GM21390 (cell line): ENCODE measurements around the gene CADM2.
"Not testable (repeated sequence)": the region's sequence is repeated elsewhere in the genome, so short reads cannot be mapped to it uniquely, and the experiment has no call there.

ENCODE experiments used
- ATAC-seq: cut with Tn5 transposase; IDR thresholded peaks from one replicate; pipeline ENCODE4 v1.9.1; 2021; ENCODE audit not compliant: unreplicated experiment

Gene CADM2

DNA sequence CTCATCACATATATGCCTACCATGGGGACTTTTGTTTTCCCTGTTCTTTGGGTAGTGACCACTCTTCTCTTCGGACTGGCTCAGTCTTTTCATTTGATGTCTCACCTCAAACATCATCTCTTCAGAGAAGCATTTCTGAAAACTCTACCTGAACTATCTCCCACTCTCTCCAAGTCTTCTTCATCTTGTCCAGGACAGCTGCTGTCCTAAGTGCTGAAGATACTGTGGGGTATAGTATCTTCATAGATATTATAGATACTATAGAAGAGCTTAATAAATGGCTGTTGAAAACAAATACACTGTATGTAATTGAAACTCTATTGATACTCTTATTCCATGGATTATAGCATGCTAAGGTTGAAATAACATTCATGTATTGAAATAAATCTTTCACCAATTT lies 672.3 kb downstream of the CADM2 start:
- no peak for ATAC-seq

DNA sequence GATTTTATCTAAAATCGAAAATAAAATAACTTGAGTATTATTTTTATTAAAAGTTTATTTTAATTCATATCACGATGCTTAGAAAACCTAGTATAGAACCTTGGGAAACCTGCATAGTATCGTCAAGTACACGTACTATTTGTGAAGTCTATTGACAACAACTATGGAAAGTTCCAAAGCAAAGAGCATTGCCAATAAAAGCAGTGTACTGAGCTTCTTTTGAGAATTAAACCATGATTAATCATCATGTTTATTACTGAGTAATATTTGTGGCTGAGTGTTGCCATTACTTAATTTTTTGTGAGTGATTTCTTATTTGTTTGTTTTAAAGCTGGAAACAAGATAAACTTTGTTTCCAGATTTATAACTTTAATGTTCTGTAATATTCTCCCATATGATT lies 674.1 kb downstream of the CADM2 start:
- ATAC-seq = no peak

DNA sequence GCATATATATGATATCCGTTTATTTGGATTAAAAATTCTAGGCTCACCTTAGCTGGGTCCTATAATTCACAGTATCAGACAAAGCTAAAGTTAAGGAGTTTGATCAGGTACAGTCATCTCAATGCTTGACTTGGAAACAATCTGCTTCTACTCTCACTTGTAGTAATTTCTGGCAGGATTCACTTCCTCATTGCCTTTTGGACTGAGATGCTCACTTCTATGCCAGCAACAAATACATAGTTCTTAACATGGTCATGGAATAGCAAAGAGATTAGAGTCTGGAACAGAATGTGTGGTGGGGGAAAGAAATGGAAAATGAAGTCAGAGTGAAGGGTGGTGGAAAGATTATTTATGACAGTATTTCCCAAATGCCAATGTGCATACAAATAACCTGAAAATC lies 693.6 kb downstream of the CADM2 start:
- no peak for ATAC-seq

DNA sequence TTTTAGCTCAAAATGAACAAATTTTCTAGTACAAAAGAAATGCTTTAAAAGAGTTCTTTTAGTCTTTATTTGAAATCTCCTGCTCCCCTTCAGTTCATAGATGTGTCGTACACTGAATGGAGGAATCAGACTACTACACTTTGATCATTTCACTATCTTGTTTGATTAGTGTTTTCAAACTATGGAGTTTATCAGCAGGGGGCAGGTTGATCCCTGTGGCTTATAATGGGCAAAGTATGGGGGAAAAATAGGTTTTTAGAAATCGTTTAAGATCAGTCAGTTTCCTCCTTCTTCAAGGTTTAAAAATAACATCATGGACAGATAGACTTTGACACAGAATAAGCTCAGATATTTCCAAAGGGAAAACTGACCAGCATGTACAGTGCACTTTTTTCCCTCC lies 701.7 kb downstream of the CADM2 start:
- no peak for ATAC-seq

DNA sequence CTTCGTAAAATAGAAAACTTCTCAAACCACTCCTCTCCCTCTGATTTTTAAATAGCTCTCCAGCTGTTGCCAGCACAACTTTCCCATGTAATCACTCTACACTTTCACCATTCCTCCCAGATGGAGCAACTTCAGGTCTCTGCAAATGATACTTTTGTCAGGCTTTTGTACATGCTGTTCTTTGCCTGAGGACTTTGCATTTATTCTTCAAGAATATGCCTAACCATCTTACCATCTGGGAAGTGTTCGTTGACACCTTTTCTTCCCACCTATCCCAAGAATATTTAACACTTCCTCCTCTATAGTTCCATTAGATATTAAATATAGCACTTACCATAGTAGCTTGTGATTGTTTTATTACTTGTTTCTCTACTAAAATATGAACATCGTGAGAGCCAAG lies 703.7 kb downstream of the CADM2 start:
- ATAC-seq = no peak

DNA sequence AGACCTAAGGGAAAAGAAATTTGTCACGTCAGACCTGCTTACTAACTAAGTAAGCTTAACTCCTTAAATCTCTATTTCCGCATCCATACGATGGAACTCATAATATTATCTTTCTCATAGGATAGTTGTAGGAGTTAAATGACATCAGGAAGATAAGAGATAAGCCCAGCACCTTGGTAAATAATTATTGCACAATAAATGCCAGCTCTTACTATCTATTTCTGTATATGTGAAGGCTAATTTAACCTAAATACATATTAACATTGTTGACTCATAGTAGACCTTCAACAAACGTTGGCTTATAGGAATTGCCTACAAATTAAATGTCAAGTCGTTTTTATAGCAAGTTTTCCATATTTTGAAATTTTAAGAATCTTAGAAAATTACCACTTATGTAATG lies 709.0 kb downstream of the CADM2 start:
- no peak for ATAC-seq

DNA sequence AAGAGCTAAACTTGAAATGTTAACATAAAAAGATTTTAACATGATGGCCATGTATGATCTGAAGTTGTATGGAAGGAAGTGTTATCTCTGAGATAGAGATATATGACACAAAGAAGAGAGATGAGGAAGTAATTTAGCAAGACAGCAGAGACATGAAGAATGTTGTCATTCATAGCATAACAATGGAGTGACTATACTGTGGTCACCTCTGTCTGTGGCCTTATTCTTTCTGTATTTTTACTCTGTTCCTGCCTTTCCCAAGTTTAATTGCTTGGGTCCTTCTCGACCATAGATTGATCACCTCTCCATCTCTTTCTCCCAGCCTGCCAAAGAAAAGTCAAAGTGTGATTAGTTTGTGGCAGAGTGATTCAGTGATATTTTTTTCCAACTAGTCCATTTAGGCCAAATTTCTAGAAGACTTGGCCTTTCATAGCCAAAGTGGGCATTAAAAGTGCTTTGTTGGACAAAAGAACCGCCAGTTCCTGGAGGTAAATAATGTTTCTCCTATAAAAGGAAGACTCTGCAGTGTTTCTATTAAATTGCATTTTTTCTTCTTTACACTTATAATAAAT lies 711.9 kb downstream of the CADM2 start:
- ATAC-seq = no peak

DNA sequence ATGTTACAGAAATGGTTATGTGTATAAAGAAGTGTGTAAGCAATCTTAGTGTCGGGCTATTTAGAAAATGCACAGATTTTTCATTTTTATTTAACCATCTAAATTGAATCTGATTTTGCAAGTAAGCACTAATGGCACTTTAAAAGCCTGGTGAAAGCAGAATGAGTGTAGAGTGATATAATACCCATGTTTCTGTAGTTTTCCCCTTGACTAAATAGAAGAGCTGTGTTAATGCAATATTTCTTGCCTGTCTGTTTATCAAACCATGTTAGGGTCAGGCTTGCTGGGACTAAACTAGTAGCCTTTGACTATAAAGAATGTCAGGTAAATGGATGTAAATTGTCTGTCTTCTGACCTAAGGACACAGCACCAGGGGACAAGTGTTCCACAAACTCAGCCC lies 714.0 kb downstream of the CADM2 start:
- no peak for ATAC-seq

DNA sequence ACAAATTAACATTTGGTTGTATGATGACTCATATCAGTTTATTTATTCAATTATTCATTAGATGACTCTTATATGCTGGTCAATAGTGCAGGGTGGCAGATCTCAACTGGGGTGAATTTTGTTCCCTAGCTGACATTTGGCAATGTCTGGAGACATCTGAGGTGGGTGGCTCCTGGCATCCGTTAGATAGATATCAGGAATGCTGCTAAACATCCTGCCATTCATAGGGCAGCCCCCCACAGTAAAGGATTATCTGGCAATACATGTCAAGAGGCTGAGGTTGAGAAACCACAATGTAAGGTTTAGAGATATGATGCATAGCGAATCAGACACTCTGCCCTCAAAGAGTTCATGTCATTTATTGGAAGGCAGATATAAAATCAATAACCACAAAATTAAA lies 719.9 kb downstream of the CADM2 start:
- ATAC-seq = no peak

DNA sequence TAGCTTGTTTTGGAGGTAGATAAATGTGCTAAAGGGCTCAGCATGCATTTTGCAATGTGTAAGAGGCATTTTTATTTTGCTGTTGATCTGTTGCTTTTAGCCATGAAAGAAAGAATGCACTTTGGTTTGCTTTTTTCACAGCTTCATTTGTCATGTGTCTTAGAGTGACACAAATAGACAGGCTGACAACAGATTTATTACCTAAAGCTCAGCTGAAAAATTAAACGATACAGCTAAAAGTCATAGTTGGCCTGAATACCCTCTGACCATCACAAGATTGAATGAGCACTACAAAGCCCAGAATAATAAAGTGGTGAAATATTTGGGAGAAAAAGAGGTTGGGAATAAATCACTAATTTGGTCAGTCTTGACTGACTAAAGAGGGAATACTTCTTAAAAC lies 723.1 kb downstream of the CADM2 start:
- no peak for ATAC-seq

DNA sequence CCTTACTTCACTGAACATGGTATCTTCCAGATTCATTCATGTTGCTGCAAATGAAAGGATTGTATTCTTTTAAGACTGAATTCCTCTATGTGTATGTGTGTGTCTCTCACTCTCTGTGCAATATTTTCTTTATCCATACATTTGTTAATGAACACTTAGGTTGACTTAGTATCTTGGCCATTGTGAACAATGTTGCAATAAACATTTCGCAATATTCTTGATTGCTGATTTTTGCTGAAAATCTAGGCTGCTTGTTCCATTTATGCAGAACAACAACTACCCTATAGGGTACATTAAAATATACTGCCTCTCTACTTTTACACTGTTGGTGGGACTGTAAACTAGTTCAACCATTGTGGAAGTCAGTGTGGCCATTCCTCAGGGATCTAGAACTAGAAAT lies 732.4 kb downstream of the CADM2 start:
- no peak for ATAC-seq

DNA sequence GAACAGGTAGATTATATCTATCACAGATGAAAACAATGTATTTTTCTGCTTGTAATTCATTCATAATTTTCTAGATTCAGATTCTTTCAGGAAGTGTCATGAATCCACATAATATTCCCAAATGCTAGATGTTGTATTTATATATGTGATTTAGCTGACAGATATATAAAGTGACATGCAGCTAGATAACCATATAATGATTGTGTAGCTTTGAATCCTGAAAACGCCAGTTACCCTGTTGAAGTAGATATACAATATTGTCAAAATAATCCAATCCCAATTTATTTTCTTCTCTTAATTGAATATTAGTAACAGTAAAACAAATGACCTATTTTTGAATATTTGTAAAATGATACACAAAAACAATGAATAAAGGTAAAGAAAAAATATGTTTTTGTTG lies 738.4 kb downstream of the CADM2 start:
- ATAC-seq = no peak

DNA sequence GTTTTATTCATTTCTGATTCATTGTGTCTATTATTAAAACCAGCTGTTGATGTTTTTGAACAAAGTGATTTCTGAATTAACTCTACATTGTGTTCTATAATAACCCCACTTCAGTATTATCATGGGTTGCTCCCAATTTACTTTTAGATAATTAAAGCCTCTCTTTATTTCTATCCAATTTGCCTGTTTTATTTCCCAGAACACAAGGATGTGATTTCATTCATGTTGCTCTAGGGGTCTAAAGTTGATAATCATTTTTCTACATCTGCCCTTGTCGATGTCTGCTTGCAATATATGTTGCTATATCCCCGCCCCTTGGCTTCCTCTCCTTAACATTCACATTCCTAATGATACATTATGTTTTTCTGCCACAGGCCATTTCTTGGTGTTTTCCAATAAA lies 747.3 kb downstream of the CADM2 start:
- no peak for ATAC-seq

DNA sequence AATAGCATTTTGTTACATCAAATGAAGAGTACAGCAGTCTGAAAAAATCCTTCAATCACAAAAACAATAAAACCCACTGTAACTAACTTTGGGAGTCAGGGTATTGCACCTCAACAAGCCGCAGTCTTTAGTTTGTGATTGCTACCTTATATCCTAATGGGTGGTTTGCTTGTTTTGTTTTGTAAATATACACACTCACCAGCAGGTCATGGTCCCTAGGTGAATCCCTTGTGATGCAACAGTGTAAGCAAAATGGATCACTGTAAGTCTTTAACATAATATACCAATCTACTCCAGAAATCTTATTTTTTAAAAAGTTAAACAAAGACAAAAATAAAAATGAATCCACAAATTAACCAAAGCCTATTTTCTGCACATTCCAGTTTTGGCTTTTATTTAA lies 749.5 kb downstream of the CADM2 start:
- not testable (repeated sequence) for ATAC-seq

DNA sequence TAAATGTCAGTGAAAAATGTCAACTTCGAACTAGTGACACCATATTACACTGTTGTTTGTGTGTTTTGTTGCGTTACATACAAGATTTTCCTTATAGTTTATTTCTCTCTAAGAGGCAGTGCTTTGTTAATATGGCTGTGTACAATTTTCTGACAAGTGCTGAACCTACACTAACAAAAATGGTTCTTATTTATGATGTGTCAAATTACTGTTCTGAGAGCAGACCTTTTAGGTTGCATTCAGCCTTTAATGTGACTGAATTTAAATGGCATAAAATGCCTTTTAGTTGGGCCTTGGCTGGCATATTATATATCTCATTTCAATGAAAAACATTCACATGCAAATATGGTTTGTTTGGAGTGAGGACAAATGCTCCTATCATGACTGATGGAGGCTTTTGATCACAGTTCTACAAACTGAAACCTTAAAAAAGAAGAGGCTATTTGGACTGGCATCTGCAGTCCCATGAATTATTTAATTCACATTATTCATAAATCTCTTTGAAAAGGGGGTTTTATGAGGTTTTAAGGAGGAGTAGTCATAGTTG lies 750.6 kb downstream of the CADM2 start:
- no peak for ATAC-seq

DNA sequence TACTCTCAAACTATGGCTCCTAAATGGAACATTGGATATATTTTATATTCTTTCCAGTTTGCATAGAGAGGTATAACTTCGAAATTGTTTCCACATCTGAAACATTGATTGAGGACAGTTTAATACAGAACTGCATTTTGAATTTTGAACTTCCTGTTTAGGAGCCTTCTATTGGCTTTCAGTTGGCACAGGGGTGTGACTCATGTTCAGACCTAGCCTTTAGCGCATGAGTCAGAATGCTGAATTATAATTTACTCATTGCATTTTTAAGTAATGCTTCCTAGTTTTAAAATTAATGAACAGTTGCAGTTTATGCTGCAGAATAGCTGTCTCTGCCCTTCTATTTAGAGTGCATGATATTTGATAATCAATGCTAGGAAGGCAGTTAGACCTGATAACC lies 751.7 kb downstream of the CADM2 start:
- ATAC-seq = no peak

DNA sequence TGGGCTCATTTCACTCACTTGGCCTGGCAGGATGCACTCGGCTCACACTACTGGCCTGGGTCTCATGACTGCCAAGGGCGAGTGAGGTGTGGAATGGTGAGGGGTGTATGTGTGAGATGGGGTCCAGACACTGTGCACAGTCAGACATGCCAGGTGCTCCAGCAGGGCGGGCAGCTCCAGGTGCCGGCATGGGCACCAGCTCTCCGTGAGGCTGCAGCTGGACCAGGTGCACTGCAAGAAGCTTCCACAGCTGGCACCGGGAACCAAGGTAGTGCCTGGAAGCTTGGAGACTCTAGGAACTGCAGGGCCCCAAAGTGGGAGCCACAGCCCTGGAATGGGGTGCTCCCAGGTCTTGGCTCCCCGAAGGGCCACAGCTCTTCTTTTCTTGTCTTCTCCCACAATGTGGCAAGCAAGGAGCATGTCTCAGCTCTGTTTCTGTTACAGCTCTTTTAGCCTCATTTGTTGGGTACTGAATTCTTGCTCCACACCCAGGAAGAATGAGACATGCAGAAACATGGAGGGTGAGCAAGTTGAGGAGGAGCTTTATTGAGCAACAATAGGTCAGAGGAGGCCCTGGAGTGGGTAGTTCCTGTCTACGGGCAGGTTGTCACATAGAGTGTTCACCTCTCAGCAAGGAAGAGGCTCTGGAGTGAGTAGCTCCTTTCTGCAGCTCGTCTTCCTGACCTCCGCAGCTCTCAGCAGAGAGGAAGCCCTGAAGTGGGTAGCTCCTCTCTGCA lies 762.8 kb downstream of the CADM2 start:
- no peak for ATAC-seq

DNA sequence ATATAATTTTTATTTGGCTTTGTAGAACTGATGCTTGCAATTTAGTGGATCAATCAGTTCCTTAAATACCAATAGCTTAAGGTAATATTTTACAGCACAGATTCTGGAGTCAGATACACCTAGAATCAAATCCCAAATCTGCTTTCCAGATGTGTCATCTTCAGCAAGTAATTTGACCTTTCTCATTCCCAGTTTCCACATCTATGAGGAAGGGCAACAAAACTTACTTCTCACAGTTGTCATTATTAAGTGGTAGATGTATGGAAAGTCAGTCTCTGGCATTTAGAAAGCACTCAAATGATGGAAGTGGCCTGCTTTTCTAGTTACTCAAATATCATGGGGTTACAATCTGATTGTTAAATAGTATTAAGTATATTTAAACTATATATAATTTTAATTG lies 767.0 kb downstream of the CADM2 start:
- no peak for ATAC-seq

DNA sequence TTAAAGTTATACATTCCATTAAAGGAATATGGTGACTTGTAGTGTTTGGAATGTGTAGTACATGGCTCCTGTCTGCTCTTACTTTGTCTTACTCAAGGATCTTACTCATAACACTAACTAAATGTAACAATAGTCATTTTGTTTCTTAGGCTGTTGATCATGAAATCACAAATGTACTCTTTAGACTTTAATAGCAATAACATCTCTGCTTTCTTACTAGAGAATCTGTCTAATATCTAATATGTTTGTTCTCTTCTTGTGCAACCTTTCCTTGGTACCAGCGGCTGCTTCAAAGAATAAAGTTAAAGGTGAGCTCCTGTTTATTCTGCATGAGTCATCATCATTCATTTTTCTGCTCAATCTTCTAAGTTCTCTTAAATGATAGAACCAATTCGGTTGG lies 767.5 kb downstream of the CADM2 start:
- ATAC-seq = no peak

DNA sequence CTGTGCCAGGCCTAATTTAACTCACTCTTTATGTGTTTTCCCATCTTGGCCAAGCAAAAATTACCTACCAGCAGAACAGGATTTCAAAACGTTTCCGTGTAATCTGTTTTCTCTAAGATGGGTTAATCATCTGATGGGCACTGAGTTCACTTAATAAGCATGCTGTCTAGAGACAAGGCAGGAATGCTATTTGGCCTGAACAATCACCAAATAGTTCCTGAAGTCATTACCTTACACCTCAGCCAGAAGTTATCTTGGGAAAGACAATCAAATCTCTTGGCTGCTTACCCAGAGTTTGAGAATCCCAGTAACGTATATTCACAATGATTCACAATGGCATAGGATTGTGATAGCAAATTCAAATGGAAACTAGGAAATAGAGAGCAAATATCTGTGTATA lies 779.1 kb downstream of the CADM2 start:
- no peak for ATAC-seq

DNA sequence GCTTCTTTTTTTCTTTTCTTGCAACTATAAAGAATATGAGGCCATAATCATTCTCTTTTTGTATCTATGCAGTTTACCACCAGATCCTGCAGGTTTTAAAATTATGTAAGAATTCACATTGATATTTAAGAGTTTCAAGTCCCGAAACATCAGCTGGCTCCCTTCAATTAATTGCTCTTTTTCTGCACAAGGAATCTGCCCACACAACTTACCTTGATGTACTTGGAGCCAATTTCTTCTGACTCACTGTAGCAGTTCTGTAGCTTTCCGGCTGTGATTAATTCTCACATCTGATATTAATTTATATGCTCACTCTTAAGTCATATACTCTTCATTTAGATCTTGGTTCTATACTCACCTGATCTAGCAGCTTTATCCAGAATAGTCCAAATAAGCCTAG lies 781.8 kb downstream of the CADM2 start:
- no peak for ATAC-seq

DNA sequence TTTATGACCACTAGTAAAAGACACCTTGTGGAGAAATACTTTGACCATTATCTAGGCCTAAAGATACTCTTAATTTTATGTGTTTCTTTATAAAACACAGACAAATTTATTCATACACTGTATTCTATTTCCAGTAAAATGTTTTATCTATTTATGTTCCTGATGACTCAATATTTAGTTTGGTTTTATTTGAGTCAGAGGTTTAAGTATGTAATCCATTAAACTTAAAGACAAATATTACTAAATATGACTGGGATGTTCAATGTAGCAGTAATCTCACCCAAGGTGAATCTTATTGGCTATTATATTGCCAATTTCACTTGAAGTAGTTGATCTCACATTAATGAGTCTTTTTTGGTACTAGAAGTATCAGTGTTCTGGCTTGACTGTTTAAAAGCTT lies 799.7 kb downstream of the CADM2 start:
- ATAC-seq = no peak

DNA sequence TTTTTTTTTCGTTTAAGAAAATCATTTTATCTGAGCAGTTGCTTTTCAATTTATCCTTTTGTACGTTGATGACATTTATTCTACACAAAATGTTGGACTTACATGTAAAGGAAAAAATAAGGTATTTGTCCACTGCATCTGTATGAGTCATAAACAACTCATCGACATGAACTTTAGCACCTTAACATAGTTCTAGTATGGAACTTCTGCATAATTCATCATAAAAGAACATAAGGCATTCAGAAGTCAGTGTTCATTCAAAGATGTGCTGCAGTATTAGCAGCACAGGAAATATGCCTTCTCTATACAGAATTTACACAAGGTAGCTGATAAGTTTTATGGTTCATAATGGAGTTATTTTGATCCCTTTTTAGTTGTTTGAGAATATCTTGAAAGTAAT lies 801.6 kb downstream of the CADM2 start:
- no peak for ATAC-seq
